ENCODE measurements around the gene TSBP1.
"Not testable (repeated sequence)": the region's sequence is repeated elsewhere in the genome, so short reads cannot be mapped to it uniquely, and the experiment has no call there.

Gene TSBP1

DNA sequence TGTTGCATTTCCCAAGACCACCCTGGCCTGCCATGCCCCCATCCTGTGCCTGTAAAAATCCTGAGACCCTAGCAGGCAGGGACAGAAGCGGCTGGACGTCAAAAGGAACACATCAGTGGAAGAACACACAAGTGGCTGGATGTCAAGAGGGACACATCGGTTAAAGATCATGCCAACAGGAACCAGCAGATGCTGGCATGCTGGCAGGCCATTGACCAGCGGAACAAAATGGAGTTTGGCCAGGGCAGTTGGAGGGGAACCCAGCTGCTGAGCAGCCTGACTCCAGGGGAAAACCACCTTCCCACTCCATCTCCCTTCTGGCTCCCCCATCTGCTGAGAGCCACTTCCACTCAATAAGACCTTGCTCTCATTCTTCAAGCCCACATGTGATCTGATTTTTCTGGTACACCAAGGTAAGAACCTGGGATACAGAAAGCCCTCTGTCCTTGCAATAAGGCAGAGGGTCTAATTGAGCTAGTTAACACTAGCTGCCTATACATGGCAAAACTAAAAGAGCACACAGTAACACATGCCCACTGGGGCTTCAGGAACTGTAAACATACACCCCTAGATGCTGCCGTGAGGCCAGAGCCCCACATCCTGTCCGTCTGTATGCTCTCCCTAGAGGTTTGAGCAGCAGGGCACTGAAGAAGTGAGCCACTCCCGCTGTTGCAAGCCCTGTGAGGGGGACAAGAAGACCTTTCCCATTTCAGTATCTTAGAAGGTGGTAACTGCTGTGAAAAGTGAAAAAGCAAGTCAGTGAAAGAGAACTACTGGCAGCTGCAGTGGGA, 4.2 kb upstream of the TSBP1 start:
- DNase-seq, result no peak

DNA sequence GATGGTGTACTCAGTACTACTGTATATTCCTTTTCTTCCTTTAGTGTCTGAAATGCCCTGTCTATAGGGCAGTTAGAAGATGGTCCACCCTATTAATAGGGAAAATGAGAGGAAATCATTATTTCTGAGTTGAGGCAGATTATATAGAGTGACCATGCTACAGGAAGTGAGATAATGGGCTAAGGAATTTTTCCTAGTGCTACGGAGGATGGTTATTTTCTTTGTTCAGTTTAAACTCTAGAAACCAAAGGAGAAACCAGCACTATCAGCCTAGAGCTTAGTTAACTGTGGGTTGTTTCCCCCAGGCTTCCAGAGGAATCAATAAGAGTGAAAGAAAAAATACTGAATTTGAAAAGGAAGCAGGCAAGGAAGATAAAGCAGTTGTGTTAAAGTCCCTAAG, 474 bp downstream of the TSBP1 start:
- DNase-seq, result no peak

DNA sequence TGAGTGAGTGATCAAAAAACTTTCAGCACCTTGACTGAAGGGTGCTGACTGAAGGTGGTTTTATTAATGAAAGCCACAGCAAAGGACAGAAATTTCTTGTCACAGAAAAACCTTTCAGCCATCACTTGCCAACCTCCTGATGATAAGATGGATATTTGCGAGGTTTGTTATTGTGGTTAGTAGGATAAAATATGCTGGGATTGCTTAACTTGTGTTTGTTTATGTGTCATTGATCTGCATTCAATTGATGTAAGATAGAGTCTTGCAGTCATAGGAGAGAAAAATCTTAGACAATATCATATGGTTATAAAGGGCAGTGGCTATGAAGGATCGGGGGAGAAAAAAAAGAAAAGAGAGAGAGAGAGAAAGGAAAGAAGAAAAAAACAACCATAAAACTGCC, 1.2 kb downstream of the TSBP1 start:
- no peak for DNase-seq

DNA sequence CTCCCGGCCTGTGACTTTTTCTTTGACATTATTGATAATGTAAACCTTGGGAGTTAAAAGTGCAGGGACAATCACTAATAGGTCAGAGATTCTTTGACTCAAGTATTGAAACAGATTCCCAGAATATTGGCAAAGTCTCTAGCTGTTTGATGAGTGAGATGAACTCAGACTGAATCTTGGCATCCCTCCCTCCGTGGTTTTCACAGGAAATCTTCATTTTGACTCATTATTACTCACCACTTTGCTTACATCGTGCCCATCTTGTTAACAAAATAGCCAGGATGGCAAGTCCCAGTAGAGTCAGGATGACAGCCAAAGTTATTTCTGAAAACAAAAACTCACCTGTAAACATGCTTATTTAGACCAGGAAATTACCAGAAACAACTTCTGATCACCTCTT, 2.0 kb downstream of the TSBP1 start:
- DNase-seq, result no peak

DNA sequence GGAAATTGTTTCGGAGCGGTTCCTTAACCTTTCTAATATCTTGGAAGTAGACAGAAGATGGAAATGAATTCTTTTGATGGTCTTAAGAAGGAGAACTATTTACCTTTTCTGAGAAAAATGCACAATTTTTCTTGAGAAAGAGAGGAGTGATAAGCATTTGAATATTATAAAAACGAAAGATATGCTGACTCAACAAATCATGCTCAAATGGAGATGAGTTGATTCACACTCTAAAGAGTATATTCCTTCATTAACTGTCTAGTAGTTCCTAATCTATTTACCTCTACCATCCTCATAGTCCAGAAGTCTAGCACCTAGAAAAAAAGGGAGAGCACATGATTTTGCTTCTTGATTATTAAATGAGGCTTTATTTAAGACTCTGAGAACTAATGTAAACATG, 4.1 kb downstream of the TSBP1 start:
- no peak for DNase-seq

DNA sequence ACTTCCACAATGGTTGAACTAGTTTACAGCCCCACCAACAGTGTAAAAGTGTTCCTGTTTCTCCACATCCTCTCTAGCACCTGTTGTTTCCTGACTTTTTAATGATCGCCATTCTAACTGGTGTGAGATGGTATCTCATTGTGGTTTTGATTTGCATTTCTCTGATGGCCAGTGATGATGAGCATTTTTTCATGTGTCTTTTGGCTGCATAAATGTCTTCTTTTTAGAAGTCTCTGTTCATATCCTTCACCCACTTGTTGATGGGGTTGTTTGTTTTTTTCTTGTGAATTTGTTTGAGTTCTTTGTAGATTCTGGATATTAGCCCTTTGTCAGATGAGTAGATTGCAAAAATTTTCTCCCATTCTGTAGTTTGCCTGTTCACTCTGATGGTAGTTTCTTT, 12.5 kb downstream of the TSBP1 start:
- DNase-seq, result not testable (repeated sequence)

DNA sequence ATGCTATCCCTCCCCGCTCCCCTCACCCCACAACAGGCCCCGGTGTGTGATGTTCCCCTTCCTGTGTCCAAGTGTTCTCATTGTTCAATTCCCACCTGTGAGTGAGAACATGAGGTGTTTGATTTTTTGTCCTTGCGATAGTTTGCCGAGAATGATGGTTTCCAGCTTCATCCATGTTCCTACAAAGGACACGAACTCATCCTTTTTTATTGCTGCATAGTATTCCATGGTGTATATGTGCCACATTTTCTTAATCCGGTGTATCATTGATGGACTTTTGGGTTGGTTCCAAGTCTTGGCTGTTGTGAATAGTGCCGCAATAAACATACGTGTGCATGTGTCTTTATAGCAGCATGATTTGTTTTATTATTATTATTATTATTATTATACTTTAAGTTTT, 13.2 kb downstream of the TSBP1 start:
- not testable (repeated sequence) for DNase-seq

DNA sequence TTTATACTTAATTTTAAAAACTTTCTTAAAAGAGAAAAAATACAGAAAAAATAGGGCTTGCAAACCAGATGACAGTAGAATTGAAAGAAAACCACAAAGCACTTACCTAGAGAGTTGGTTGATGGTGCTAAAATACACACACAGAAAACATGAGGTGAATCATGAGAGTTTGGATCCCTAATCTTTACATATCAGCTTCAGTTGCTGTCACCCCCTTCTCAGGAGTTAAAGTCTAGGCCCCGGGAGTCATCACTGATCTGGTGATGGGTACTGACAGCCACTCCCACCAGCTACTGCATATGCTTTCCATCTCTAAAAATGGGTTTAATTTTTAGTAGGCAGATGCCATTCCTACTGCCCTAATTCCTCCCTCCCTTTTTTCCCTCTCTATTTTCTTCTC, 16.7 kb downstream of the TSBP1 start:
- no peak for DNase-seq

DNA sequence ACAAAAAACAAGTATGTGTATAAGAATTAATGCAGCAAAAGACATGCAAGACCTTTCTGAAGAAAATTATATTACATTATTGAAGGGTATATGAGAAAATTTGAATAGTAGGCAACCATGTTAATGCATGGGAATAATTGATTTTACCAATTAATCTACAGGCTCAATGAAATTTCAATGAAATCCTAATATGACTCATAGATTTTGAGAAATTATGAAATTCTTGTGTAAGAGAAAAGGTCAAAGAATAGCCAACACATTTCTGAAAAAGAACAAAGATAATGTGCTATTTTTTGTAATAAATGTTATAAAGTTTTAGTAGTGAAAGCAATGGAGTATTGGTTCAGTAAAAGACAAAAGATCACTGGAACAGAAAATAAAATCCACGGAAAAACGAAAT, 18.4 kb downstream of the TSBP1 start:
- DNase-seq, result no peak

DNA sequence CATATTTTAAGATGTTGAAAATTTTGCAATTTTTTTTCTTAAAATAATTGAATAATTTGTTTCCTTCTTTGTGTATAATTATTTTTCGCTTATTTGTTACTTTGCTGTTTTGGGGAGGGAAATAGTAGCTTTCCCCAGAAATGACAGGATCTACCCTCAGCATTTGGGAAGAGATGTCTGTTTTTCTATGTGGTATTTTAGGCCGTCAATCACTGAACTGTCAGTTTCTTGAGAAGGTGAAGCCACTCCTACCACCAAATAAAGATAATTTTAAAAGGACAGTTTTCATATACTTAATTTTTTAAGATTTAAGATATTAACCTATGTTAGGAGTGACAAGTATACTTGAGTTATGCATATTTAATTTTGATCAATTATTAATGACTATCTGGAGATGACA, 31.5 kb downstream of the TSBP1 start:
- DNase-seq, result no peak

DNA sequence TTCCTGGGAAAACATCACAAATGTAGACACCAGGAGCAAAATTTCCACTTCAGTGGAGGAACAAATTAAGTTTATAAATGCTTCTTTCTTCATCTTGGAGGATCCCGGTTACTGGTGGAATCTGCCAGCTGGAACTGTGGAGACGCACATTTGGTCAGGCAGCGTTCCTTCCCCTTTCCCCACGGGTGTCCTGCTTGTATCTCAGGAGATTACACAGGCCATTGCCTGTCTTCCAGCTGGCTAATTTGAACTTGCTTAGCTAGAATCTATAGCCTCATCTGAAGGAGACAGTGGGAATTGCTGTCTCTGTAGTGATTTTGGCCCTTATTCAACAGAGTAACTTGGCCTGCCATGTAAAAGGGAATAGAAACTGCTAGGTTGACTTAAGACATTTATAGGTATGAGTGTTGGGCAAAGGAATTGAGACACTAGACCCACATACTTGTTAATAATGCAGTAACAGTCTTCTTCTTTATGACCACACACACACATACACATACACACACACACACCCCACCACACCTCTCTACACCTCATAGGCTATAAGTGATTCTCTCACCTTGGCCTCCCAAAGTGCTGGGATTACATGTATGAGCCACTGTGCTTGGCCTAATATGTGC, 34.4 kb downstream of the TSBP1 start:
- DNase-seq, result no peak

DNA sequence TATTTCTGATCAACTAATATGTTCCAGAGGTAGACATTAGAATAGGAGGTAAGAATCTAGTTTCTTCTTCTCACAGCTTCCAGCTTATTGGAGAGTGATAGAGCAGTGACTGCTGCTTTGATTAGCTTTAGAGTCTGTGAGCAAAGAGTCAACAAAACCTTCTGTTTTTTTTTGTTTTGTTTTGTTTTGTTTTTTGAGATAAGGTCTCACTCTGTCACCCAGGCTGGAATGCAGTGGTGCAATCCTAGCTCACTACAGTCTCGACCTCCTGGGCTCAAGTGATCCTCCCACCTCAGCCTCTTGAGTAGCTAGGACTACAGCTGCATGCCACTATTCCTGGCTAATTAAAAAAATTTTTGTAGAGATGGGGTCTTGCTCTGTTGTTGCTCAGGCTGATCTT, 39.3 kb downstream of the TSBP1 start:
- no peak for DNase-seq

DNA sequence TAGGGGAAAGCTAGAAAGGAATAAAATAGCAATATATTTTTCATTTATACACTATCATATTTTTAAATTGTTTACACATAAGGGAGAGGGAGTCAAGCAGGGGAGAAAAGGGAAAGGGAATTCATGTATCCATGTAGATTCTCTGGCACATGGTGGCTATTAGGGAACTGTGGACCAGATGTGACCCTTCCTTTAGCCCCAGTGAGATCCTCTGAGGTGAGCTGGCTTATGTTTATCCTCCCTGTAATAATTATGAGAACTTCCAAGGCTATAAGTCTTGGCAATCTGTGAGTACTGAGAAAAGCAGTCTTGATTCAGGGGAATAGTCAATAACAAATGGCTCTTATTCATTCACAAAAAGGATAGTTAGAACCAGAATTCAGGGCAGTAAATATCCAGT, 42.6 kb downstream of the TSBP1 start:
- DNase-seq, result no peak

DNA sequence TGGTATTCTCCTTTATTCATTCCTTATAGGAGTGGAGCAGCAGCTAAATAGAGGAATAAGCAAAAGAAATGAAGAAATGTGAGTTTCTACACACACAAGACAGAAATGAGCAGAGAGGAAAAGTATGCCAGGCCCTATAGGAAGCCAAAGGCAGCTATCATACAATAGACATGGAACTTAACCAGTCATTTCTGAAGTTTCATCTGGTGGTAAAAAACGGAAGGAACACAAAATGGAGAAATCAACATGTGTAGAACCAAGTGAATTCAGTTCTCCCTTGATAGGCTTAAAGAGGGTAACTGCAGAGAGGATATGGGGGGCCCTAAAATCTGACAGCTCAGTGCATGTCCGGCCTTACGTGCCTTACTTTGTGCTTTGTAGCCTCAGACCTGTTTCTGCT, 44.6 kb downstream of the TSBP1 start:
- no peak for DNase-seq

DNA sequence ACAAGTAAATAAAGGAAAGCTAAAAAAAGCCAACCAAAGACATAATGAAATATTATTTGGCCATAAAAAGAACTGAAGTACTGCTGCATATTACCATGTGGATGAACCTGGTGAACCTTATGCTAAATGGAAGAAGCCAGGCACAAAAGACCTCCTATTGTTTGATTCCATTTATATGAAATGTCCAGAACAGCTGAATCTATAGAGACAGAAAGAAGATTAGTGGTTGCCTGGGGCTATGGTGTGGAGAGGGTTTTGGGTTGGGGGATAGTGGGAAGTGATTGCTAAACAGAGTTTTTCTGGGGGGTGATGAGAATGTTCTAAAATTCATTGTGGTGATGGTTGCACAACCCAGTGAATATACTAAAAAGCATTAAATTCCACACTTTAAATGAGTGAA, 53.2 kb downstream of the TSBP1 start:
- no peak for DNase-seq

DNA sequence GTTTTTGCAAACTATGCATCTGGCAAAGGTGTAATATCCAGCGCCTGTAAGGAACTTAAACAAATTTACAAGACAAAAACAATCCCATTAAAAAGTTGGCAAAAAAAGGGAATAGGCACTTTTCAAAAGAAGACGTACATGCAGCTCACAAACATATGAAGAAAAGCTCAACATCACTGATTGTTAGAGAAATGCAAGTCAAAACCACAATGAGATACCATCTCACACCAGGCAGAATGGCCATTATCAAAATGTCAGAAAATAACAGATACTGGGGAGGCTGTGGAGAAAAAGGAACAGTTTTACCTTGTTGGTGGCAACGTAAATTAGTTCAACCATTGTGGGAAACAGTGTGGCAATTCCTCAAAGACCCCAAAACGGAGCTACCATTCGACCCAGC, 54.2 kb downstream of the TSBP1 start:
- no peak for DNase-seq

DNA sequence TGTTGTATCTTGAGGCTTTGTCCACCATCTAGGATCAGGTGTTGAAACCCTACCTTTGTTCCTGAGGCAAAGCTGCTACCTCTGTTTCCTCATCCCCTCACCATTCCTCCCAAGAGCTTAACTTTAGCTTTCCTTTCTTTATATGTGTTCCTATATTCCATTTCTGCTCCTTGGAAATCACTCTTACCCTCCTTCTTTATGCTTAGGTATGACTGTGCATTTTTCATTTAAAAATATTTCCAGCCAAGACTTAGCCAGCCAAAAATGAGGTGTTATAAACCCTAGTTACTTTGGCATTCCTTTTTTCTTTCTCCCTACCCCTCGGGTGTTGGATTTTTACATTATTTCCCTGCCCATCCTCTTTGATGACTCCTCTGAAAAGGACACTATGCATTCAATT, 57.7 kb downstream of the TSBP1 start:
- no peak for DNase-seq

DNA sequence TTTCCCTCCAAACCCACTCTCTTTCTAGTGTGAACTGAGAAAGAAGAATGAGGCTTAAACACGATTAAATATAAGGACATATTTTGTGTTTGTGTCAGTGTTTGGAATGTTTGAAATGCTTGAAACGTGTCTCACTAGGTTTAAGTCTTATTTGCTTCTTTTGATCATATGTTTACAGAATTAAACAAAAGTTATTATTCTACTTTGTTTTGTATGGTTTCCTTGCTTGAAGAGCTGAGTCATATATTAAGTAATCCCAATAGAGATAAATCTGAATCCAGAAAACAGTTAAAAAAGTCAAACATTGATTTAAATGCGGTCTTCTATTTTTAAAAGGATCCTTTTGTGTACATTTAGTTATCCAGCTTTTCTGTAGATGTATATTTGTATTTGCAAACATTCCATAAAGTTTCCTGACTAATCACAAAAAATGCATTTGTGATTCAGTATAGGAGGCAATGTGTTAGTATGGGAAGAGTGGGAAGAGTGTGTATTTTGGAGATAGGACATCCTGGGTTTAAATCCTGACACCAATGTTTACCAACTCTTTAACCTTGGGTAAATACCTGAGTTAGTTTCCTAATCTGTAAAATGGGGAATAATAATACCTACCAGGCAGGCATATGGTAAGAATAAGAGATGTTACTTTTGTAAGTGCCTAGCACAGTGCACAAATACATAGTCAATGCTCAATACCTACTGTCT, 72.9 kb downstream of the TSBP1 start:
- DNase-seq, result no peak

DNA sequence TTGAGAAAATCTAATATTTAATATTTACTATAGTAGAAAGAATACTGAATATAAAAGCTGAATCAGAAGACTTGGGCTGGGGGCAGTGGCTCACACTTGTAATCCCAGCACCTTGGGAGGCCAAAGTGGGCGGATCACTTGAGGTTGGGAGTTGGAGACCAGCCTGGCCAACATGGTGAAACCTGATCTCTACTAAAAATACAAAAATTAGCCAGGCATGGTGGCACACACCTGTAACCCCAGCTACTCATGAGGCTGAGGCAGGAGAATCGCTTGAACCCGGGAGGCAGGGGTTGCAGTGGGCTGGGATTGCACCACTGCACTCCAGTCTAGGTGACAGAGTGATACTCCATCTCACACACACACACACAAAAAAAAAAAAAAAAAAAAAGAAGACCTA, 76.7 kb downstream of the TSBP1 start:
- not testable (repeated sequence) for DNase-seq

DNA sequence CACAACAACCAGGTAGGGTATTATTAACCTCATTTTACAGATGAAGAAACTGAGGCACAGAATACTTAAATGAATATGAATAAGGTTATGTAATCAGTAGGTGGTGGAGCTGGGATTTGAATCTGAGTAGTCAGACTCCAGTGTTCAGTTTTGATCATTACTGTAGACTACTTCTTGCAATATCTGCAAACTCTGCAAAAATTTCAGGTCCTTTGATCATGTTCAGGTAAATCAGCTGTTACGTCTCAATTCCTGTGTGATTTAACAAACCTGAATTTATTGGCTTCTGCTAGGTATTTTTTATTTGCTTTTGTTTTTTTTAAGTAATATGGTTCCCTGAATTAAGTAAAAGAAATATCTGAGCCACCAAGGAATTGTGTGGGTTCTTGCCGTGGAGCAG, 77.1 kb downstream of the TSBP1 start:
- no peak for DNase-seq

DNA sequence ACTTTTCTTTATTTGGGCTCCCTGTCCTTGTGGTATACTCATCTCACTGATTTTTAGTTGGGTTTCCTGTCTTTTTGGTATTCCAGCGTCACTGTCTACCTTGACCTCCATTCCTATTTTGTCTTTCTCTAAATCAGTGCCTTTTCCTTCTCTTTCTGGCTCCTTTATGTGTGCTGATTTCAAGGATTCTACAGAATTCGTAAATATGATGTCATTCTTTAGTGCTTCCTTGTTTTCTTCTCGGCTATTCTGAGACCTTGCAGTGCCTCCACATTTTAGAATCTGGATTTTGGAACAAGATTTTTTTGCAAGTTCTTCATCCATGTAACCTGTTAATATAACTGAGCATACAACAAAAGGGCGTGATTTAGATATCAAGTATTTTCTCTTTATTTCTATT, 78.0 kb downstream of the TSBP1 start:
- no peak for DNase-seq

DNA sequence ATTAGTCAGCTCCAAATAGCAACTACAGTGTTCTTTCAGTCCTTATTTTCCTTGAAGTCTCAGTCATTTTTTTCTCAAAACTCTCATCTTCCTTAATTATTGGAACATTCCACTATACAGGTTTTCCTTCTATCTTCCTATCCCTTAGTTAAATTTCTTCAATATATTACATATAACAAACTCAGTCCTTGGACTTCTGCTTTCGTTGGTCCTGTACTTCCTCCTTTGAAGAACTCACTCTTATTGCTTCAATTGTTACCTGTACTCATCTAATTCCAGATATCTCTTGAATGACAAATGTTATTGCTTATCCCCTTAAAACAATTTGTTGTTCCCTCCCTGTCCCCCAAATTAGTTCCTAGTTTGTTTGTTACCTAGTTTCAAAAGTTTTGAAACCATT, 80.2 kb downstream of the TSBP1 start:
- no peak for DNase-seq

DNA sequence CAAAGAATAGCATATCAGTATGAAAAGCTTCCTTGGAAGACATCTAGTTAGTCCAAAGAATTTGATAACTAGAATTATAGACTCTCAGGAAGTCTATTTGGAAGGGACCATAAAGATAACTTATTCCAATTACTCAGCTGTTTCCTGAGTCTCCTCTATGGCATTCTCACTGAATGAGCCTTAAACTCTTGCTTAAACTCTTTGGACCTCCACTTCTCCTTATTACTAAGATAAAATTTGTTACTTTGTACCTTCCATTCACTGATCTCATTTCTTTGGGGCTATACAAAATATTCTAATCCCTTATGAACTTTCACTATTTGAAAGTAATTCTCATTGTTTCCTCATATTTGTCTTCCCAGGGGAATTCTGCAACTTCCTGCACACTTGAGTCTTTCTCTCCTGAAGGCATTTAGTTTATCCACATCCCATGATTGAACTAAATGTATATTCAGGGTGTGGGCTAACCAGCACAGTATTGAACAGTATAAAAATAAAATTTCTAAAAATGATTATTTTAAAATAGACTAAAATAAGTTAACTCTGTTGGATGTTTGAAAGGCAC, 80.7 kb downstream of the TSBP1 start:
- no peak for DNase-seq

DNA sequence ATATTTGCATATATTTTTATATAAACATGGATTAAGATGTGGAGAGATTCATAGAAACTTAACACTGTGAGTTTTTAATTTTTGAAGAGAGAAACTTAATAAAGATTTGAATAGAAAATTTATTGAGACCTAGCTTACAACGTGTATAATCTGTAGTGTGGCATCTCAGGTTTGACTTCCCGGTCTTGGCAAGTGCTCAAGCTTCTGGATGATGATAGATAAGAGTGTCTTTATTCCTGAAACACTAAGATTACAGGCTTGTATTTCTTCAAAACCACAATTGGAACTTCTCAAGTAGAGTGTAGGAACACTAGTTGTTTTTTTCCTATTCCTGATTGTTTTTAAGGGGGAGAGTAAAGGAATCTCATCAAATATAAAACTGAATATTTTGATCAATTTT, 83.3 kb downstream of the TSBP1 start:
- DNase-seq, result no peak

Data from activated CD4-positive, alpha-beta T cell treated with anti-CD3 and anti-CD28 coated beads for 1 hour (primary cell).